Hematopoietic multipotent progenitor cell treated with erythropoietin and hydrocortisone succinate and interleukin-3 and kit ligand, for 4 days (in vitro differentiated cells): ENCODE data around the gene PBX4.
"Not testable (repeated sequence)": the region's sequence is repeated elsewhere in the genome, so short reads cannot be mapped to it uniquely, and the experiment has no call there.

Source experiments
- DNase-seq: peaks from one replicate; pipeline ENCODE4 v3.0.0-alpha.2; 2015

Gene PBX4

GRCh38 chr19:19618219-19619051 is at the start of gene PBX4:
Gene PBX4, minus strand, starts transcription at chr19:19618687. Its CDS starts 58 bp downstream, at chr19:19618629.
- DNase-seq: peak; percentile 98

- DNase-seq: not testable (repeated sequence)
These were observed 47.0 kb upstream of the PBX4 start for GRCh38 chr19:19665420-19665948.

- DNase-seq: peak; percentile 99
These were observed 45.0 kb upstream of the PBX4 start, which contains the start of gene ATP13A1 for GRCh38 chr19:19663256-19664120. Gene ATP13A1, minus strand, starts transcription at chr19:19663676. Its CDS starts 10 bp downstream, at chr19:19663666.

- no peak for DNase-seq
These were observed 44.4 kb upstream of the PBX4 start for GRCh38 chr19:19662871-19663255.

GRCh38 chr19:19662344-19662743 is 43.9 kb upstream of the PBX4 start:
- DNase-seq: no peak

GRCh38 chr19:19661675-19662251 is 43.3 kb upstream of the PBX4 start:
- DNase-seq: peak; percentile 73

- DNase-seq: no peak
These were observed 42.7 kb upstream of the PBX4 start for GRCh38 chr19:19661141-19661674.

GRCh38 chr19:19659646-19660245 is 41.3 kb upstream of the PBX4 start:
- DNase-seq: no peak

- no peak for DNase-seq
These were observed 38.9 kb upstream of the PBX4 start for GRCh38 chr19:19657397-19657783.

GRCh38 chr19:19656451-19657396 is 38.2 kb upstream of the PBX4 start:
- DNase-seq: no peak

GRCh38 chr19:19655641-19656343 is 37.3 kb upstream of the PBX4 start:
- DNase-seq: no peak

GRCh38 chr19:19655051-19655594 is 36.6 kb upstream of the PBX4 start:
- no peak for DNase-seq

- DNase-seq: no peak
These were observed 36.0 kb upstream of the PBX4 start for GRCh38 chr19:19654441-19654840.

GRCh38 chr19:19653597-19654147 is 35.2 kb upstream of the PBX4 start:
- DNase-seq: no peak

- no peak for DNase-seq
These were observed 34.2 kb upstream of the PBX4 start for GRCh38 chr19:19652482-19653295.

- no peak for DNase-seq
These were observed 32.6 kb upstream of the PBX4 start for GRCh38 chr19:19651076-19651475.

GRCh38 chr19:19650331-19650730 is 31.8 kb upstream of the PBX4 start:
- DNase-seq: no peak

GRCh38 chr19:19649580-19649995 is 31.1 kb upstream of the PBX4 start:
- no peak for DNase-seq

- no peak for DNase-seq
These were observed 30.7 kb upstream of the PBX4 start for GRCh38 chr19:19649155-19649554.
